Prostate gland (tissue), 2 donors: ENCODE results near the gene TMEM119.

Experiments used
- CTCF ChIP-seq, 4 experiments: fragments of 200-600 bp in 2 of 4; fragments of 450-650 bp in 2 of 4; sonication (generic) in 2 of 4; IDR thresholded peaks; 1 replicate in 3 of 4; 2 replicates in 1 of 4; pipeline ENCODE4 v1.5.1; 2016 to 2019; ENCODE audit warnings: antibody characterized with exemption in 4 of 4, mild to moderate bottlenecking in 2 of 4, moderate library complexity in 2 of 4
- POLR2AphosphoS5 ChIP-seq: sonication (generic); formaldehyde crosslinking; IDR thresholded peaks from one replicate; pipeline ENCODE4 v1.6.1; 2017; ENCODE audit warnings: antibody characterized with exemption

DNA sequence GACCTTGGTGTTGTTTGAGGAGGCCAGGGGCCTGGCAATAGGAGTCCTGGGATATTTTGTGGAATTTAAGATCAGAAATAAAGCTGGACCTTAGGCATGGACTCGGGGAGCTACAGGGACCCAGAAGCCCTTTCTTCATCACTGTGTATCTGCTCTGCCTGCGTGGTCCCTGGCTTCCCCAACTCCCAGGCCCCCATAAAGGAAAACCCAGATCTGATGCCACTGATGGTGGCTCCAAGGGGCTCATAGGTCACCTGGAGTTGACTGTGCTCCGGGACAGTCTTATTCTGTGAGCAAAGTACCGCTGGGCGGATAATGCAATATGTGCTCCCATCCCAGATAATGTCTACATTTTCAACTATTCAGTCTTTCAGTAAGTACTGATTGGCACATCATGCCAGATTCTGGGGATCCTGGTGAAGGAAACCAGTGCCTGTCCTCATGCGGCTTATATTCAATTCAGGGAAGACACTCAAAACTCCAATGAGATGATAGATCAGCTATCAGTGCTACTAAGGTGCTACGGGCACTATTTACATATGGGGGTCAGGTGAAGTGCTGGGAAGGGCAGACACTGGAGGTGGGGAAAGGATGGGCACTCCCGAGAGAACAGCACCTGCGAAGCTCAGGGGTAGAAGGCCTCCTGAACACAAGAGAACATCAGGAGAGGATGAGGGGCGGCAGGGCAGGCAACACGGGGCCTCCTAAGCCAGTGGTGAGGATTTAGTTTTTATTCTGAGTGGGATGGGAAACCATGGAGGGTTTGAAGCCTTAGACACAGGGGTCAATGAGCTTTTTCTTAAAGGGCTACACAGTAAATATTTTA, 41.3 kb upstream of the TMEM119 start:
- TF ChIP-seq POLR2AphosphoS5 (no peak), CTCF (IDR thresholded peaks at IDR 0.05) (no peak)
